HFF-Myc (cell line): Measurements from ENCODE around the gene VAC14.

Experiments used
- DNase-seq: peaks from one replicate; pipeline ENCODE4 v3.0.0-alpha.2; 2011; ENCODE audit warnings: low read depth; ENCODE audit errors: extremely low read depth
- H3K4me3 ChIP-seq: replicated peaks from 2 replicates; pipeline ENCODE4 v1.5.1; 2011; ENCODE audit warnings: low read depth, mild to moderate bottlenecking, control low read depth, low read length
- TF ChIP-seq, protein P1 (sequence below): IDR thresholded peaks from 2 replicates; pipeline ENCODE4 v1.5.1; 2012; ENCODE audit warnings: mild to moderate bottlenecking, low read depth, low read length, control low read depth; ENCODE audit errors: missing control alignments

VAC14 gene

DNA sequence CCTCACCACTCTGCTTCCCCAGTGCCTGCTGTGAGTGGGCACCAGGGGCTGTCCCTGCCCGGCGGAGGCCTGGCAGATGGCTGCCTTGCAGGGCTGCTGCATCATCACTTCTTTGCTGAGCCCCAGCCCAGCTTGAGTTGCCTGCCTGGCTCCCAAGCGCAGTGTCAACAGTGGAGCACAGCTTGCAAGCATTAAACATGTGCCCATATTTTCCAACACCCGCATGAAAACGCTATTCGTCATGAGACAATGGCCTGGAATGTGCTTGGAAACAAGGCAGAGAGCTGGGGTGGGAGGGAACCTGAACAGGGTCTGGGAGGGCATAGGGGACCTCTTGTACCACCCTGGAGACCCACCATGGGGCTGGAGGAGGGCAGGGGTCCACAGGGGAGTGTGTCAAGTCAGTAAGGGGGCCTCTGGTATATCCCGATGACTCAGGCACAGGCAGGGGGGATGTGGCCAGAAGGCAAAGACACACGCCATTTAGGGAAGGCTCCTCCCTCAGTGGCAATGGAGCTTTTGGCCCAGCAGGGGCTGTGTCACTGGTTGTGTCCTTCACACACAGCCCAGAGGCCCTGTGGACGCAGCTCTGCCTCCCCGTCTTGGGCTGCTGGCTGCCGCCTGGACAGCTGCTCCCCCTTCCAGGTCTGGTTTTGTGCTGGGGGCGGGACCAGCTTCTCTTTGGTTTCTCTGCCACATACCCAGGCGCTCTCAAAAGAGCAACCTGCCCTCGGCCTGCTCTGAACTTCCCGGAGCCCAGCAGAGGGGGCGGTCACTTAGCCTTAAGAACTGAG lies 97.7 kb downstream of the VAC14 start:
- TF ChIP-seq, protein P1, sequence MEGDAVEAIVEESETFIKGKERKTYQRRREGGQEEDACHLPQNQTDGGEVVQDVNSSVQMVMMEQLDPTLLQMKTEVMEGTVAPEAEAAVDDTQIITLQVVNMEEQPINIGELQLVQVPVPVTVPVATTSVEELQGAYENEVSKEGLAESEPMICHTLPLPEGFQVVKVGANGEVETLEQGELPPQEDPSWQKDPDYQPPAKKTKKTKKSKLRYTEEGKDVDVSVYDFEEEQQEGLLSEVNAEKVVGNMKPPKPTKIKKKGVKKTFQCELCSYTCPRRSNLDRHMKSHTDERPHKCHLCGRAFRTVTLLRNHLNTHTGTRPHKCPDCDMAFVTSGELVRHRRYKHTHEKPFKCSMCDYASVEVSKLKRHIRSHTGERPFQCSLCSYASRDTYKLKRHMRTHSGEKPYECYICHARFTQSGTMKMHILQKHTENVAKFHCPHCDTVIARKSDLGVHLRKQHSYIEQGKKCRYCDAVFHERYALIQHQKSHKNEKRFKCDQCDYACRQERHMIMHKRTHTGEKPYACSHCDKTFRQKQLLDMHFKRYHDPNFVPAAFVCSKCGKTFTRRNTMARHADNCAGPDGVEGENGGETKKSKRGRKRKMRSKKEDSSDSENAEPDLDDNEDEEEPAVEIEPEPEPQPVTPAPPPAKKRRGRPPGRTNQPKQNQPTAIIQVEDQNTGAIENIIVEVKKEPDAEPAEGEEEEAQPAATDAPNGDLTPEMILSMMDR, result peak; percentile 47
- H3K4me3 ChIP-seq, result no peak overlapping the region
- DNase-seq, result peak; percentile 88

DNA sequence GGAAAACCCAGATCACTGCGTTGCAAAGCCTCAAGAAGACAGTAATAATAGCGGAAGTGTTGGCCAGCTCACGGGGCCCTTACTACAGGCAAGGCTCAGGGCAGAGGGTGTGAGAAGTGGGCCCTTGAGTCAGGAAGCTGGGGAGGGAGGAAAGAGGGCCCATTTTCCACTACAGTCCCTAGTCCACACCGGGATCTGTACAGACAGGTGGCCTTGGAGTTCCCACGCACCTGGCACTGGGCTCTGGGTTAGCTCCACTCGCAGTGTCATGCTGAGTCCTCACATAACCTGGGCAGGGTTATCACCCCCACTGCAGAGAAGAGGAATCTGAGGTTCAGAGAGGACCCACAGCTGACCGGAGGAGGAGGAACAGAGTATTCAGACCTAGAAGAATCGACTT lies 98.3 kb downstream of the VAC14 start:
- no peak for DNase-seq
- no peak overlapping the region for H3K4me3 ChIP-seq
- TF ChIP-seq, protein P1, result no peak

DNA sequence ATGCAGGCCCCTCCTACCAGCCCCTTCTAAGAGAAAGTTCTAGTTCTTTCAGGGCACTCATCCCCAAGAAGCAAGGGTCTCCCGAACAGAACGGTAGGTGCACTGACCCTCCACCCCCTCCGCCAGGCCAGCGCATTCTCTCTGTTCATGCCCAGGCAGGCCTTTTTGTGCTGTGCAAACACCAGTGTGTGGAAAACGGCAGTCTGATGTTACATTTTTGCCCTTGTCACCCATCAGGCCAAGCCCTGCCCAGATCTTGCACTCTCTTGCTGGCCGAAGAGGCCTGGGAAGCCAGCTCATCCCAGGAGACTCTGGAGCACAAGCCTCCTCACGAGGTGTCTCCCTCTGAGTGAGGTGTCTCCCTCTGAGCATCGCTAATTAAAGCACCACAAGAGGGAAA lies 99.0 kb downstream of the VAC14 start:
- DNase-seq, result no peak
- TF ChIP-seq, protein P1, result no peak

DNA sequence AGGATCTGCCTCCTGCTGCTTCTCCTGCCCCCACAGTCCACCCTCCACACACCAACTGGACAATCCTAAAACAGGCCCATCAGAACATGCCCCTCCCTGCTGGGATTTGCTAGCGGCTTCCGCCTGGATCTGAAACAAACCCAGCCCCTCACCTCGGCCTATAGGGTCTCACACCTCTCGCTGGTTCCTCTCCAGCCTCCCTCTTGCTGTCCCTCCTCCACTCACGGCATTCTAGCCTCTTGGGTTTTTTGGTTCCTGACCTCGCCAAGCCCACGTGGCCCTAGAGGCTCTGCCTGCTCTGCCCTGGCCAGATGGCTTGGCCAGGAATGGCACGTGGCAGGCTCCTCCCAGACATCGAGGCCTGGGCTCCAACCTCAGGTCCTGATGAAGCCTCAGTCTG lies 99.4 kb downstream of the VAC14 start:
- DNase-seq, result no peak
- TF ChIP-seq, protein P1, result no peak
- no peak overlapping the region for H3K4me3 ChIP-seq

More for the DNA sequence above, 99.0 kb downstream of the VAC14 start:
- H3K4me3 ChIP-seq, result no peak overlapping the region

DNA sequence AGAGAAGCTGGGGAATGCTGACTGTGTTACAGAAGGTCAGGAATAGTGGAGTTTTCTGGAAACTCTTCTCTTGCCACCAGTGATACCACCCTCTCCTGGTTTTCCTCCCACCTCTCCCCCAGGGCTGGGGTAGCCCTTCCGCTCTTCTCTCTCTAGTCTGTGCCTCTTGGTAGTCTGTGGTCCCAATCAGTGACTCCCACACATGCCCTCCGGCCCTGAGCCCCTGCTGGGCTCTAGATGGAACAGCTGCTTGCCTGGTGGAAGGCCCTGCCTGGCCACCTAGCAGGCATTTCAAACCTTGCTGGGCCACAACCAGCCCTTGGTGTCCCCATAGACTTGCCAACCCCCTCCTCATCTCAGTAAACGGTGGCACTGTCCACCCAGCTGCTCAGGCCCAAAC lies 99.9 kb downstream of the VAC14 start:
- H3K4me3 ChIP-seq, result no peak overlapping the region
- TF ChIP-seq, protein P1, result no peak
- DNase-seq, result no peak

DNA sequence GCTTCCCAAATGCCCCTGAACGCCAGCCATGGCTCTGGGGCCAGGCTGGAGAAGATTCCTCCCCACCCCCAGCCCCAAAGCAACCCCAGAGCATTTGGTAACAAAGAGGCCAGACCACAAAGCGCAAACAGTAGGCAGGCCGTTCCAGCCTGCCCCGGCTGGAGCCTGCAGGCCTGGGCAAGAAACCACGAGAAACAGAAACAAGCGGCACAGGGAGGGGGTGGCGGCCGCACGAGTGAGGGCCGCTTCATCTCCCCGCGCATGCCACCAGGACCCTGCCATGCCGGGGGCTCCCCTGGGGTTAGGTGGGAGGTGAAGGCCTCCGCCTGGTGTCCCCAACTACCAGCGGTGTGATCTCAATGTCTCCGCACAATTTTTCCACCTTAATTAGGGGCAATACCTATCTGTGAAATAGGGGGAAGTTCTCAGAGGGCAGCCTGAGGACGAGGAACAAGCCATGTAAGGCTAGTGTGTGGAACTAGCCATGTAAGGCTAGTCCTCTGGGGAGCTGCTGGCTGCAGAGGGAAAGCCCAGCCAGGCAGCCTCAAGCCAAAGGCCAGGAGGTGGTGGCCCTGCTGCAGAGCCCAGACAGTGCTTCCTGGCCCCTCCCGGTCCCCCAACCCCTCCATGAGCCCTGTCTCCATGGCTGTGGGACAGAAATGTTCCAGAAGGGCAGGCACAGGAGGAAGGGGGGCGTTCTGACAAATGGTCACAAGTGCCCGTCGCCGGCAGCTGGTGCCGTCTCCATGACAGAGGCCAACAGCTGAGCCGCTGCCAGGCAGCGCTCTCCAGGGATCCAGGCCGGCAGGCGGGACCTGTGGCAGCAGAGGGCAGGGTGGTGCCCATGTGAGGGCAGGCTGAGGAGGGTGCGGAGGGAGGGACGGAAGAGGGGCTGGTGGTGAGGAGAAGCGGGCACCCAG lies 100.6 kb downstream of the VAC14 start:
- TF ChIP-seq, protein P1, result no peak
- no peak overlapping the region for H3K4me3 ChIP-seq

More for the DNA sequence above, 100.6 kb downstream of the VAC14 start:
- no peak for DNase-seq
